ENCODE data around the gene PTAFR.

- no peak for TF ChIP-seq EZH2 (IDR thresholded peaks at IDR 0.05; ENCODE audit: borderline replicate concordance, low read length)
- TF ChIP-seq, protein P1, sequence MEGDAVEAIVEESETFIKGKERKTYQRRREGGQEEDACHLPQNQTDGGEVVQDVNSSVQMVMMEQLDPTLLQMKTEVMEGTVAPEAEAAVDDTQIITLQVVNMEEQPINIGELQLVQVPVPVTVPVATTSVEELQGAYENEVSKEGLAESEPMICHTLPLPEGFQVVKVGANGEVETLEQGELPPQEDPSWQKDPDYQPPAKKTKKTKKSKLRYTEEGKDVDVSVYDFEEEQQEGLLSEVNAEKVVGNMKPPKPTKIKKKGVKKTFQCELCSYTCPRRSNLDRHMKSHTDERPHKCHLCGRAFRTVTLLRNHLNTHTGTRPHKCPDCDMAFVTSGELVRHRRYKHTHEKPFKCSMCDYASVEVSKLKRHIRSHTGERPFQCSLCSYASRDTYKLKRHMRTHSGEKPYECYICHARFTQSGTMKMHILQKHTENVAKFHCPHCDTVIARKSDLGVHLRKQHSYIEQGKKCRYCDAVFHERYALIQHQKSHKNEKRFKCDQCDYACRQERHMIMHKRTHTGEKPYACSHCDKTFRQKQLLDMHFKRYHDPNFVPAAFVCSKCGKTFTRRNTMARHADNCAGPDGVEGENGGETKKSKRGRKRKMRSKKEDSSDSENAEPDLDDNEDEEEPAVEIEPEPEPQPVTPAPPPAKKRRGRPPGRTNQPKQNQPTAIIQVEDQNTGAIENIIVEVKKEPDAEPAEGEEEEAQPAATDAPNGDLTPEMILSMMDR (IDR thresholded peaks at IDR 0.05; ENCODE audit: low read length) = no peak
Measured at GRCh38 chr1:28110555-28110954, 65.9 kb downstream of the PTAFR start.
